Prostate gland (tissue), 2 donors: ENCODE measurements around the gene LINC00632.

Experiments
- POLR2A ChIP-seq: fragments of 450-650 bp; IDR thresholded peaks from one replicate; pipeline ENCODE4 v1.6.1; 2016; ENCODE audit warnings: antibody characterized with exemption, mild to moderate bottlenecking
- POLR2AphosphoS5 ChIP-seq: sonication (generic); formaldehyde crosslinking; IDR thresholded peaks from one replicate; pipeline ENCODE4 v1.6.1; 2017; ENCODE audit warnings: antibody characterized with exemption
- TF ChIP-seq, protein P1 (sequence below), 4 experiments: fragments of 200-600 bp in 2 of 4; fragments of 450-650 bp in 2 of 4; sonication (generic) in 2 of 4; IDR thresholded peaks; 1 replicate in 3 of 4; 2 replicates in 1 of 4; pipeline ENCODE4 v1.5.1; 2016 to 2019; ENCODE audit warnings: antibody characterized with exemption in 4 of 4, mild to moderate bottlenecking in 2 of 4, moderate library complexity in 2 of 4

DNA sequence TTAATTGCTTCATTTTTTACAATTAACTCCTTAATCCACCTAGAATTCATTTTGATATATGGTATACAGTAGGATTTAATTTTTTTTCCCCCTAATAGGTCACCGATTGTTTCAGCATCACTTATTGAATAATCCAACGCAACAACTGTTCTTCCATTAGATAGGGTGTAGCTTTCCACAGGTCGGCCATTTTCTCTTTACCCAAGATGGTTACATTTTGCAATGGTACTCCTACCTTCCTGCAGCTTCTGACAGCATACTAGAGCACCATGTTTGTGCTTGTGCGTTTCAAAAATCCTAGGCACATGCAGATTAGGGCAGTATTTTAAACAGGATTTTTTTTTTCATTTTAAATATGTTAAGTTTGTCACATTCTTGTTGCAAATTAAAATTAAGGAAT is 2.3 kb downstream of the LINC00632 start:
- TF ChIP-seq POLR2A = no peak
- TF ChIP-seq, protein P1, sequence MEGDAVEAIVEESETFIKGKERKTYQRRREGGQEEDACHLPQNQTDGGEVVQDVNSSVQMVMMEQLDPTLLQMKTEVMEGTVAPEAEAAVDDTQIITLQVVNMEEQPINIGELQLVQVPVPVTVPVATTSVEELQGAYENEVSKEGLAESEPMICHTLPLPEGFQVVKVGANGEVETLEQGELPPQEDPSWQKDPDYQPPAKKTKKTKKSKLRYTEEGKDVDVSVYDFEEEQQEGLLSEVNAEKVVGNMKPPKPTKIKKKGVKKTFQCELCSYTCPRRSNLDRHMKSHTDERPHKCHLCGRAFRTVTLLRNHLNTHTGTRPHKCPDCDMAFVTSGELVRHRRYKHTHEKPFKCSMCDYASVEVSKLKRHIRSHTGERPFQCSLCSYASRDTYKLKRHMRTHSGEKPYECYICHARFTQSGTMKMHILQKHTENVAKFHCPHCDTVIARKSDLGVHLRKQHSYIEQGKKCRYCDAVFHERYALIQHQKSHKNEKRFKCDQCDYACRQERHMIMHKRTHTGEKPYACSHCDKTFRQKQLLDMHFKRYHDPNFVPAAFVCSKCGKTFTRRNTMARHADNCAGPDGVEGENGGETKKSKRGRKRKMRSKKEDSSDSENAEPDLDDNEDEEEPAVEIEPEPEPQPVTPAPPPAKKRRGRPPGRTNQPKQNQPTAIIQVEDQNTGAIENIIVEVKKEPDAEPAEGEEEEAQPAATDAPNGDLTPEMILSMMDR (IDR thresholded peaks at IDR 0.05) = no peak
- no peak for TF ChIP-seq POLR2AphosphoS5
